HCT116 (cell line): ENCODE results near the gene SMIM14. TPM values are rescaled to one million over a fixed set of nuclear protein-coding genes. Genes with fewer than 3 reads are reported as not detected.
"Not testable (repeated sequence)": the region's sequence is repeated elsewhere in the genome, so short reads cannot be mapped to it uniquely, and the experiment has no call there.

Source experiments
- ATAC-seq: fragments of 200-7000 bp; cut with Tn5 transposase; 2 replicates; pipeline ENCODE4 v1.9.1; 2020; ENCODE audit warnings: mild to moderate bottlenecking, moderate library complexity
- BruUV-seq: library from RNA; stranded (reverse); fragments of 400-500 nt; replicated peaks from 2 replicates; lab custom pipeline; 2021; lab: Mats Ljungman, UMichigan
- CTCF ChIA-PET: fragments of 300-600 bp; sonication (Branson Sonifier 250); formaldehyde crosslinking; loops from one replicate; lab custom pipeline; 2021; ENCODE audit warnings: antibody characterized with exemption; lab: Charles Lee
- POLR2A ChIA-PET: fragments of 300-600, 350-600 bp; sonication (Branson Sonifier 250); formaldehyde crosslinking; loops from one replicate; lab custom pipeline; 2021; ENCODE audit warnings: antibody characterized with exemption; lab: Charles Lee
- RAD21 ChIA-PET, 2 experiments: fragments of 300-600 bp; sonication (Branson Sonifier 250); formaldehyde crosslinking; loops; one replicate each; lab custom pipeline; 2023; ENCODE audit warnings: low total read pairs in 2 of 2; ENCODE audit not compliant: uncharacterized antibody in 2 of 2, unreplicated experiment in 2 of 2, low non-redundant PET in 1 of 2; lab: Charles Lee
- DNase-seq: peaks from one replicate; pipeline ENCODE4 v3.0.0-alpha.2; 2010; ENCODE audit warnings: low read depth, low spot score
- H2AFZ ChIP-seq: fragments of 200-600 bp; shearing (Covaris generic), sonication (generic); 2 replicates; pipeline ENCODE4 v1.6.1; 2017; ENCODE audit warnings: low read depth, mixed run types, mixed read lengths, antibody characterized with exemption, low read length; ENCODE audit not compliant: poor library complexity, severe bottlenecking
- H3K27ac ChIP-seq: 2 replicates; pipeline ENCODE4 v1.5.1; 2012; ENCODE audit warnings: low read depth, low read length
- H3K27me3 ChIP-seq: fragments of 200-600 bp; sonication (generic); 2 replicates; pipeline ENCODE4 v1.6.1; 2016; ENCODE audit warnings: mixed run types, low read length, mixed read lengths; ENCODE audit not compliant: insufficient read depth
- H3K36me3 ChIP-seq, 2 experiments: fragments of 200-500 bp in 1 of 2; fragments of 200-600 bp in 1 of 2; sonication (Bioruptor generic) in 1 of 2; sonication (generic) in 1 of 2; 2 replicates each; pipeline versions ENCODE4 v1.5.1 to v1.6.1; 2014 to 2016; ENCODE audit warnings: low read length in 2 of 2, inconsistent platforms in 1 of 2, mixed read lengths in 1 of 2, mixed run types in 1 of 2; ENCODE audit not compliant: insufficient read depth in 2 of 2, control insufficient read depth in 1 of 2
- H3K4me1 ChIP-seq, 2 experiments: fragments of 200-600 bp in 1 of 2; sonication (generic) in 1 of 2; 2 replicates each; pipeline versions ENCODE4 v1.5.1 to v1.6.1; 2012 to 2017; ENCODE audit warnings: low read length in 2 of 2, inconsistent platforms in 1 of 2, mild to moderate bottlenecking in 1 of 2, mixed read lengths in 1 of 2, mixed run types in 1 of 2, moderate library complexity in 1 of 2; ENCODE audit not compliant: insufficient read depth in 2 of 2, control insufficient read depth in 1 of 2
- H3K4me2 ChIP-seq: fragments of 200-600 bp; sonication (generic); 2 replicates; pipeline ENCODE4 v1.6.1; 2017; ENCODE audit warnings: mixed run types, low read length, mixed read lengths
- H3K4me3 ChIP-seq, 2 experiments: fragments of 200-600 bp in 1 of 2; sonication (generic) in 1 of 2; replicated peaks in 1 of 2; 2 replicates each; pipeline ENCODE4 v1.5.1; 2011 to 2016; ENCODE audit warnings: low read length in 2 of 2, control low read depth in 1 of 2, low read depth in 1 of 2, mild to moderate bottlenecking in 1 of 2, mixed read lengths in 1 of 2, mixed run types in 1 of 2
- H3K79me2 ChIP-seq: fragments of 200-600 bp; sonication (generic); 2 replicates; pipeline ENCODE4 v1.6.1; 2017; ENCODE audit warnings: mild to moderate bottlenecking, mixed run types, low read length, moderate library complexity, mixed read lengths; ENCODE audit not compliant: insufficient read depth
- H3K9ac ChIP-seq: fragments of 200-600 bp; sonication (generic); 2 replicates; pipeline ENCODE4 v1.6.1; 2016; ENCODE audit warnings: low read length, mixed read lengths
- H3K9me2 ChIP-seq: fragments of 200-600 bp; sonication (generic), shearing (Covaris generic); 2 replicates; pipeline ENCODE4 v1.6.1; 2017; ENCODE audit warnings: mixed run types, mild to moderate bottlenecking, moderate library complexity; ENCODE audit not compliant: insufficient read depth
- H3K9me3 ChIP-seq, 2 experiments: fragments of 200-500 bp in 1 of 2; fragments of 200-600 bp in 1 of 2; sonication (Bioruptor generic) in 1 of 2; sonication (generic) in 1 of 2; 2 replicates each; pipeline ENCODE4 v1.6.1; 2014 to 2017; ENCODE audit warnings: low read length in 2 of 2, mixed read lengths in 2 of 2, inconsistent platforms in 1 of 2, low read depth in 1 of 2, mild to moderate bottlenecking in 1 of 2, mixed run types in 1 of 2, moderate library complexity in 1 of 2; ENCODE audit not compliant: control insufficient read depth in 1 of 2, insufficient read depth in 1 of 2
- H4K20me1 ChIP-seq: fragments of 200-600 bp; sonication (generic), shearing (Covaris generic); 2 replicates; pipeline ENCODE4 v1.6.1; 2017; ENCODE audit warnings: mixed run types, mild to moderate bottlenecking, moderate library complexity; ENCODE audit not compliant: insufficient read depth
- ATF3 ChIP-seq: IDR thresholded peaks from 2 replicates; pipeline ENCODE4 v1.6.1; 2012
- CBX3 ChIP-seq: IDR thresholded peaks from 2 replicates; pipeline ENCODE4 v1.6.1; 2012; ENCODE audit warnings: low read depth
- EGR1 ChIP-seq: IDR thresholded peaks from 2 replicates; pipeline ENCODE4 v1.6.1; 2012; ENCODE audit warnings: low read depth
- ELF1 ChIP-seq: IDR thresholded peaks from 2 replicates; pipeline ENCODE4 v1.6.1; 2012; ENCODE audit warnings: low read depth, borderline replicate concordance
- EZH2phosphoT487 ChIP-seq: fragments of 200-600 bp; IDR thresholded peaks from 2 replicates; pipeline ENCODE4 v1.6.1; 2018; ENCODE audit warnings: antibody characterized with exemption, borderline replicate concordance
- FOSL1 ChIP-seq: IDR thresholded peaks from 2 replicates; pipeline ENCODE4 v1.6.1; 2012; ENCODE audit warnings: low read depth
- POLR2AphosphoS5 ChIP-seq: IDR thresholded peaks from 2 replicates; pipeline ENCODE4 v1.6.1; 2011; ENCODE audit warnings: mild to moderate bottlenecking, low read depth, low read length, moderate library complexity
- RAD21 ChIP-seq: IDR thresholded peaks from 2 replicates; pipeline ENCODE4 v1.6.1; 2012; ENCODE audit warnings: low read depth, mild to moderate bottlenecking
- SP1 ChIP-seq: IDR thresholded peaks from 2 replicates; pipeline ENCODE4 v1.6.1; 2012; ENCODE audit warnings: low read depth
- TCF7L2 ChIP-seq: IDR thresholded peaks from 2 replicates; pipeline ENCODE4 v1.7.0; 2011; ENCODE audit warnings: borderline replicate concordance, inconsistent platforms; ENCODE audit not compliant: insufficient read depth, insufficient read length; ENCODE audit errors: extremely low read depth
- ZFX ChIP-seq: fragments of 450-650 bp; IDR thresholded peaks from 2 replicates; pipeline ENCODE4 v1.6.1; 2017
- intact Hi-C: fragments of 100-400 bp; cut with micrococcal nuclease; formaldehyde crosslinking; loops from 2 replicates; pipeline ENCODE4 v1.10.0; 2022
- total RNA-seq: library from RNA; stranded (reverse); gene quantifications from one replicate; pipeline ENCODE4 v1.2.1, GENCODE V29; 2021; ENCODE audit not compliant: unreplicated experiment
- TF ChIP-seq, protein P1 (sequence below), 3 experiments: fragments of 200-600 bp in 1 of 3; sonication (generic) in 1 of 3; IDR thresholded peaks in 2 of 3; conservative IDR thresholded peaks in 1 of 3; 2 replicates each; pipeline ENCODE4 v1.5.1; 2012 to 2017; ENCODE audit warnings: low read depth in 2 of 3, low read length in 2 of 3, antibody characterized with exemption in 1 of 3, borderline replicate concordance in 1 of 3, control low read depth in 1 of 3, mild to moderate bottlenecking in 1 of 3, mixed read lengths in 1 of 3, mixed run types in 1 of 3, moderate library complexity in 1 of 3; ENCODE audit not compliant: insufficient read depth in 1 of 3

The SMIM14 gene
- total RNA-seq, 1 experiment from 2014 or later = 21.6 TPM

GRCh38 chr4:39516407-39516966, 122.2 kb downstream of the SMIM14 start:
- Histone ChIP-seq H3K9me3 (no peaks in the 10 kb centered on the region), H3K9ac (no peak overlapping the region), H4K20me1 (no peaks in the 10 kb centered on the region), H3K9me2 (no peaks in the 10 kb centered on the region), H3K79me2 (peaks cover 34% of the 10 kb centered on the region), H3K27ac (no peak overlapping the region), H3K36me3 (peaks cover 11 to 22% of the 10 kb centered on the region in 2 experiments; a peak in 2 of 4 replicates), H3K27me3 (no peaks in the 10 kb centered on the region), H2AFZ (no peak overlapping the region), H3K4me1 (peaks cover 15 to 21% of the 10 kb centered on the region in 2 experiments), H3K4me2 (no peak overlapping the region), H3K4me3 (no peak overlapping the region)
- TF ChIP-seq FOSL1 (no peak), POLR2AphosphoS5 (no peak), ATF3 (no peak), EGR1 (no peak), ZFX (no peak), ELF1 (no peak), SP1 (no peak), TCF7L2 (no peak), RAD21 (no peak), CBX3 (no peak), EZH2phosphoT487 (no peak)
- TF ChIP-seq, protein P1, sequence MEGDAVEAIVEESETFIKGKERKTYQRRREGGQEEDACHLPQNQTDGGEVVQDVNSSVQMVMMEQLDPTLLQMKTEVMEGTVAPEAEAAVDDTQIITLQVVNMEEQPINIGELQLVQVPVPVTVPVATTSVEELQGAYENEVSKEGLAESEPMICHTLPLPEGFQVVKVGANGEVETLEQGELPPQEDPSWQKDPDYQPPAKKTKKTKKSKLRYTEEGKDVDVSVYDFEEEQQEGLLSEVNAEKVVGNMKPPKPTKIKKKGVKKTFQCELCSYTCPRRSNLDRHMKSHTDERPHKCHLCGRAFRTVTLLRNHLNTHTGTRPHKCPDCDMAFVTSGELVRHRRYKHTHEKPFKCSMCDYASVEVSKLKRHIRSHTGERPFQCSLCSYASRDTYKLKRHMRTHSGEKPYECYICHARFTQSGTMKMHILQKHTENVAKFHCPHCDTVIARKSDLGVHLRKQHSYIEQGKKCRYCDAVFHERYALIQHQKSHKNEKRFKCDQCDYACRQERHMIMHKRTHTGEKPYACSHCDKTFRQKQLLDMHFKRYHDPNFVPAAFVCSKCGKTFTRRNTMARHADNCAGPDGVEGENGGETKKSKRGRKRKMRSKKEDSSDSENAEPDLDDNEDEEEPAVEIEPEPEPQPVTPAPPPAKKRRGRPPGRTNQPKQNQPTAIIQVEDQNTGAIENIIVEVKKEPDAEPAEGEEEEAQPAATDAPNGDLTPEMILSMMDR (IDR thresholded peaks at IDR 0.05 in 2 of 3, conservative IDR thresholded peaks at IDR 0.05 in 1 of 3; ENCODE audit: borderline replicate concordance in 1 of 3, insufficient read depth in 1 of 3, low read depth in 2 of 3, low read length in 2 of 3) = no peak
- CTCF ChIA-PET = no interaction called here
- POLR2A ChIA-PET = interaction anchor here (0.9 kb wide), 1 partner anchor 11 kb away, joined by 4 read pairs; the partner anchor contains the start of gene UGDH
- DNase-seq = no peak
- no peak for ATAC-seq
- no TSS peak for BruUV-seq
- intact Hi-C loops = no loop called here
- RAD21 ChIA-PET = no interaction called here

GRCh38 chr4:39515669-39516401, 122.8 kb downstream of the SMIM14 start:
- Histone ChIP-seq H3K27ac (peak overlapping the region; percentile 33; the same call in 1 of the 2 replicates), H3K79me2 (peaks cover 27% of the 10 kb centered on the region), H3K36me3 (peaks cover 11 to 22% of the 10 kb centered on the region in 2 experiments; a peak in 2 of 4 replicates), H3K4me2 (peak overlapping the region; percentile 65), H3K4me1 (peaks cover 15 to 21% of the 10 kb centered on the region in 2 experiments)
- CTCF ChIA-PET, H3K9ac ChIP-seq, RAD21 ChIA-PET, BruUV-seq, DNase-seq, H3K9me3 ChIP-seq, H3K27me3 ChIP-seq, H4K20me1 ChIP-seq, H3K9me2 ChIP-seq, intact Hi-C loops, H2AFZ ChIP-seq, H3K4me3 ChIP-seq, ATAC-seq: not testable (repeated sequence)
- POLR2A ChIA-PET = interaction anchor here (0.9 to 1.4 kb wide), 2 partner anchors 11 kb away, joined by 4 to 10 read pairs; partner anchors contain the start of gene UGDH
